Stimulated activated CD8-positive, alpha-beta memory T cell treated with anti-CD3 and anti-CD28 coated beads, Interleukin-2, amount 100 ng/mL, for 1 hour (primary cell): Measurements from ENCODE around the gene PIK3R1.

Source experiments
- DNase-seq, 2 donors: peaks; one replicate each; pipeline ENCODE4 v3.0.0-alpha.2; 2020; ENCODE audit warnings: low read depth in 2 of 2

The PIK3R1 gene

GRCh38 chr5:68270399-68270975, 54.9 kb downstream of the PIK3R1 start:
- no peak for DNase-seq

- DNase-seq = no peak
These were observed 55.6 kb downstream of the PIK3R1 start for GRCh38 chr5:68271124-68271523.

GRCh38 chr5:68272289-68272688, 56.7 kb downstream of the PIK3R1 start:
- DNase-seq = no peak

GRCh38 chr5:68273717-68274409, 58.3 kb downstream of the PIK3R1 start:
- no peak for DNase-seq

- no peak for DNase-seq
These were observed 59.5 kb downstream of the PIK3R1 start for GRCh38 chr5:68274847-68275651.

GRCh38 chr5:68276740-68277139, 61.2 kb downstream of the PIK3R1 start:
- no peak for DNase-seq

- DNase-seq = no peak
These were observed 61.9 kb downstream of the PIK3R1 start for GRCh38 chr5:68277431-68277830.

- DNase-seq = peak in 1 of 2 donors; percentile 15
These were observed 64.4 kb downstream of the PIK3R1 start for GRCh38 chr5:68279984-68280383.

GRCh38 chr5:68282001-68282400, 66.4 kb downstream of the PIK3R1 start:
- DNase-seq = no peak

- DNase-seq = no peak
These were observed 68.2 kb downstream of the PIK3R1 start for GRCh38 chr5:68283766-68284165.

GRCh38 chr5:68285075-68285840, 69.7 kb downstream of the PIK3R1 start:
- no peak for DNase-seq

- DNase-seq = no peak
These were observed 70.5 kb downstream of the PIK3R1 start for GRCh38 chr5:68285851-68286611.

GRCh38 chr5:68286612-68286912, 71.0 kb downstream of the PIK3R1 start:
- no peak for DNase-seq

GRCh38 chr5:68287631-68287975, 72.0 kb downstream of the PIK3R1 start:
- no peak for DNase-seq

- DNase-seq = peak; percentile 17 to 28
These were observed 72.6 kb downstream of the PIK3R1 start for GRCh38 chr5:68287976-68288706.

- no peak for DNase-seq
These were observed 73.2 kb downstream of the PIK3R1 start for GRCh38 chr5:68288707-68289134.

- no peak for DNase-seq
These were observed 73.9 kb downstream of the PIK3R1 start for GRCh38 chr5:68289498-68289897.

GRCh38 chr5:68290260-68290674, 74.7 kb downstream of the PIK3R1 start:
- DNase-seq = no peak

- no peak for DNase-seq
These were observed 75.3 kb downstream of the PIK3R1 start for GRCh38 chr5:68290847-68291246.

GRCh38 chr5:68292316-68292715, 76.8 kb downstream of the PIK3R1 start:
- DNase-seq = no peak

GRCh38 chr5:68295772-68296171, 80.2 kb downstream of the PIK3R1 start:
- no peak for DNase-seq
